GM18909 (cell line): ENCODE measurements around the gene ULBP1.
"Not testable (repeated sequence)": the region's sequence is repeated elsewhere in the genome, so short reads cannot be mapped to it uniquely, and the experiment has no call there.

Source experiments
- ATAC-seq: cut with Tn5 transposase; IDR thresholded peaks from one replicate; pipeline ENCODE4 v1.9.1; 2021; ENCODE audit warnings: mild to moderate bottlenecking; ENCODE audit not compliant: unreplicated experiment, poor library complexity

Gene ULBP1

DNA sequence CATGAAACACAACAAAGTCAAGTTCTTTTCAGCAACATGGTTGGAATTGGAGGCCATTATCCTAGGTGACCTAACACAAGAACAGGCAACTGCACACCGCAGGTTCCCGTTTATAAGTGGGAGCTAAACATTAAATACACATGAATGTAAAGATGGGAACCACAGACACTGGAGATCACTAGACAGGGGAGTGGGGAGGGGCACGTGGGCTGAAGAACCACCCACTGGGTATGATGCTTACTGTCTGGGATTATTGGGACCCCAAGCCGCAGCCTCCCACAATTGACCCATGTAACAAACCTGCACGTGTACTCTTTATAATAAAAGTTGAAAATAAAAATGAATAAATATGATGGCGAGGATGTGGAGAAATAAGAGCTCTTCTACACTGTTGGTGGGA is 32.2 kb upstream of the ULBP1 start:
- no peak for ATAC-seq

- no peak for ATAC-seq
Measured at GRCh38 chr6:149933036-149933435, 30.7 kb upstream of the ULBP1 start.

DNA sequence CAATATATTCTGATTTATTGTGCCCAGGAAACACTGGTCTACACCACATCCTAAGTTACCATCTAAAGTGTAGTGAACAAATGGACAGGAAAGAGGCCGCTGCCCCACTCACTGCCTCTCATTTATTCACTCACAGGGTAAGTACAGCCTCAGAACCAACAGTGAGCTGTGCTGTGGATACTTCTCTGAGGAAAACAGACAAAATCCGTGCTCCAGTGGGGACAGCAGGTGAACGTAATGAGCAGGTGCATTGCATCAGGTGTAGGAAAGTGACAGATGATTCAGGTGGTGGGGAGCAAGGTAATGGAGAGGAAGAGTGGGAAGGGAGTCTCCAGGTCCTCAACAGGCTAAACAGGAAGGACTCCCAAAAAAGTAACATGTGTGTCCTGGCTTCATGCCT is 30.3 kb upstream of the ULBP1 start:
- ATAC-seq, result no peak

- no peak for ATAC-seq
Measured at GRCh38 chr6:149934249-149935156, 29.2 kb upstream of the ULBP1 start.

GRCh38 chr6:149935246-149935645 is 28.5 kb upstream of the ULBP1 start:
- no peak for ATAC-seq

- no peak for ATAC-seq
Measured at GRCh38 chr6:149935668-149936067, 28.1 kb upstream of the ULBP1 start.

DNA sequence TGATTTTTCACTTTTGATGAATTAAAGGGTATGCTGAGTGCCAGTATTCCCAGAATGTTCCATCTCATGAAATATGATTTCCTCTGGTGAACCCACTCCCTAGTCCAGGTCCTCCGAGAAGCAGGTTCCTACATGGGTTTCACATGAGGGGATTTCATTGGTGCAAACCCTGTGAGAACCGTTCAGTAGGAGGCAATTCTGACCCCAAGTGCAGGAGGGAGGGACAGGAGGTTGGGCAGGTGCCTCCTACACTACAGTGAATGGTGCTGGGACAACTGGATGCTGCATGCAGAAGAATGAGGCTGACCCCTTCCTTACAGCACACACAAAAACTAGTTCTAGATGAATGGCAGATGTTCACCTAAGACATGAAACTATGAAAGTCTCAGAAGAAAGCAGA is 27.0 kb upstream of the ULBP1 start:
- ATAC-seq, result no peak

- ATAC-seq, result not testable (repeated sequence)
Measured at GRCh38 chr6:149938013-149938570, 25.7 kb upstream of the ULBP1 start.

DNA sequence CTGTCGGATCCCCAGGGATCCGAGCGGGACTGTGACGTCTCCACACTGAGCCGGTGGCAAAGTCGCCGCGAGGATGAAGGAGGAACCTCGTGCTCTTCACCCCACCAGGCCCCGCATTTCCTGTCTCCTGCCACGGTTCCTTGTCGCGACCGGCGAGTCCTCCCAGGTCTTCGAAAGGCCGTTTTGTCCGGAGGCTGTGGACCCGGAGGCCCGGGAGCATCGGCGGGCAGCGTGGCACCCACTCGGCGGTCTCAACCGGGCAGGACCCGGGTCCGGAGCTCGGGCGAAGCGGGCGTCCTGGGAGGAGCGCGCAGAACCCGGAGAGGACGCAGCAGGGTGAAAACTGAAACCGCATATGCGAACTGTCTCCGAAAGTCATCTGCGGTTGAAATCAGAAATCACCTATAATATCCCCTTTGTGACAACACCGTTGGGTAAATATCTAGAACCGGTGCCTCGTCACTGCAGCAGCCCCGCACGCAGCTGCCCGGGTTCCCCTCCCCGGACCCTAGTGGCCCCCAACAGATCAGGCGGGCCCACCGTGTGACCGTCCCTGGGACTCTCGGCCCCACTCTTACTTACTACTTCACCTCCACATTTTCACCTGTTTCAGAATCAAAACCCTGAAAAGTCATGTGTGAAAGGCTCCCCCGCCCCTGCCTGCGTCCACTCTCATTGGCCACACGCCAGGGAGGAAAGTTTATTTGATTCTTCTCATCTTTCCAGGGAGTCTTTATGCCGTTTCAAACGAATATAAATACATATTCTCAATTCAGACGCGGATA is 25.0 kb upstream of the ULBP1 start:
- ATAC-seq, result peak; percentile 74

GRCh38 chr6:149939356-149939648 is 24.4 kb upstream of the ULBP1 start:
- no peak for ATAC-seq

DNA sequence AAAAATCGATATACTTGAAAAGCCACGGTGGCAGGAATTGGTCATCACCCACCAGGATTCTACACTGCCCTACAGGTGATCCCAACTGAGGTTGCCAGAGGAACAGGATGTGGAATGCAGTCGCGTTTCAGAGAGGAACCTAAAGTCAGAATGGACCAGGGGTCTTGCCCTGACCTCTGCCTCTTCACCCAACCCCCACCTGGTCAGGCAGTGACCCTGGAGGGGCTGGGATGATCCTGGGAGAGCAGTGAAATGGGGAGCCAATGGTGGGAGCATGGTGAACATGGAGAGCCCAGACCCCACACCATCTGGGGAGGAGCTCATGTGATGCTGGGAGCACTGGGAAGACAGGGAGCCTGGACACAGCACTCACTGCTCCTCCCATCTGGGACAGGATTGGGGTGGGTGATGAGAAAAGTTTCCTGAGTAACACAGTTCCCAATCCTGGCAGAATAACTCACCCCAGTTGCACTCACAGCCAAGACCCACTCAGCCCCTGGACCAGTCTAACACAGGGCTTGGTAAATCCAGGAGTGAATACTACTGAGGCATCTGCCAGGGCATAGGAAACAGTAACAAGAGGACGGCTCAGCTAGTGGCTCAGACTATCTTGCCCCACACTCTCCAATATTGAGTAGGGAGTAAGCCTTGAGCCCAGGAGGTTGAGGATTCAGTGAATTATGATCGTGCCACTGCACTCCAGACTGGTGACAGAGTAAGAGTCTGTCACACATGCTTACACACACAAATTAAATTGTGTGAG is 23.7 kb upstream of the ULBP1 start:
- ATAC-seq, result no peak

DNA sequence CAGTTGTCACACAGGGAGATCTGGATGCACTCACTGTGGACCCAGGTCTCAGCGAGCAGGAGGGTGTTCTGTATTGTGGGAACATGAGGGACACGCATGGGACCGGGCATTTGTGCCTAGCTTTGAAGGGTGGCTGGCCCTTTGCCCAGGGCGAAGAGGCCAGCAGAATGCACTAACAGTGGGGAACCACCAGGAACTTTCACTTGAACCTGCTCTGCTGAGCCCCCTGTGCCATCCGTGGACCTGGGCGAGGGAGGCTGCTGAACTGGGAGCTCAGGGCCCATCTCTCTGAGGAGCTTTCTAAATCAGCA is 23.1 kb upstream of the ULBP1 start:
- ATAC-seq, result no peak

GRCh38 chr6:149941583-149942460 is 21.9 kb upstream of the ULBP1 start, which contains the start of gene ULBP2:
Gene ULBP2, plus strand, starts transcription at chr6:149942014. Its CDS starts 59 bp downstream, at chr6:149942073.
- ATAC-seq, result no peak

- no peak for ATAC-seq
Measured at GRCh38 chr6:149942461-149942829, 21.3 kb upstream of the ULBP1 start.

DNA sequence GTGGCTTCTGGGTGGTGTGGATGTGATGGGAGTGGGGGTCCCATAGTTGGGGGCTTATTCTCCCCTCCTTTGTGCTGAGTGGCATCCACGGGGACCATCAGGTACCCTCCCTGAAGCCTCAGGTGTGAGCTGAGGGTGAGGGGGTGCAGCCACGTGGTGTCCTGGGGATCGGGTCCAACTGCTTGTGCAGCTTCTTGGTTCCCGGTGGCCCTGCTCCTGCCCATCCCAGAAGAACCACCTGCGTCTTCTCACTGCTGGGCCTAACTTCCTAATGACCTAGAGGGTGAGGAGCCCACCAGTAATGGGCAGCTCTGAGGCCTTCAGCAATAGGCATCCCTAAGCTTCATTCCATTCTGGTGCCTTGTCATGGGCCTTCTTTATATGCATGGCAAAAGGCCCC is 20.4 kb upstream of the ULBP1 start:
- not testable (repeated sequence) for ATAC-seq

GRCh38 chr6:149945276-149945675 is 18.5 kb upstream of the ULBP1 start:
- not testable (repeated sequence) for ATAC-seq

DNA sequence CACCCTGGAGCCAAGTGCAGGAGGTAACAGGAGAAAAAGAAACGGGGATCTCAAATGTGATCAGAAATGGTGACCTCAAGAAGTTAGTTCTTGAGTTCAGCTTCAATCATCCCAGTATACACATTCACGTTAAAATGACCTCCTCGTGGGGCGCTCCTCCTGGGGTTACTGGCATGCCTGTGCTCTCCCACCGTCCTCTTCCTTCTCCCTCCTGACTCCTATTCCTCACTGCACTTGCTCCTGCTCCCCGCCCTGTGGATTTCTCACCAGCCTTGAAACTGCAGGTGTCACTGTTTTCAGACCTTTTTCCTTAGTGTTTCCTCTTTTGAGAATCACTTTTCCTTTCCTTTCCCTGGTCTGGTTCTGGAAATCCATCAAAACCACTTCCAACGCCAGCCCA is 17.1 kb upstream of the ULBP1 start:
- not testable (repeated sequence) for ATAC-seq

DNA sequence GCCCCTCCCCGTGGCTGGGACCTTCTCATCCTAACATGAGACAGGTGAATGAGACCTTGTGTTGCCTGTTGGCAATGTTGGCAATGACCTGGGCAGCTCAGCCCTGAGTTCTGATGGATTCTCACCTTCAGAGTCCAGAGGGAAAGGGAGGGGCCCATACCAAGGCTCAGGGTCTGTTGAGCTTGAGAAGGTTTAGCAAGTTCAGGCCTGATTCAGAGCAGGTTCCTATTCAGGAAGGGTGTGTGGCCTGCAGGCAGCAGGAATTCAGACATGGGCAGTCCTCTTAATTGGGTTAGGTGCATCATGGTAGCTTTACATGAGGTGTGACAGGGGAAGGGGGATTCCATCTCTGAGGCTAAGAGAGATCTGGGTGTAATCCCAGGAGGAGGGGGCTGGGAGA is 16.2 kb upstream of the ULBP1 start:
- ATAC-seq, result not testable (repeated sequence)

GRCh38 chr6:149948011-149948410 is 15.7 kb upstream of the ULBP1 start:
- ATAC-seq, result no peak

DNA sequence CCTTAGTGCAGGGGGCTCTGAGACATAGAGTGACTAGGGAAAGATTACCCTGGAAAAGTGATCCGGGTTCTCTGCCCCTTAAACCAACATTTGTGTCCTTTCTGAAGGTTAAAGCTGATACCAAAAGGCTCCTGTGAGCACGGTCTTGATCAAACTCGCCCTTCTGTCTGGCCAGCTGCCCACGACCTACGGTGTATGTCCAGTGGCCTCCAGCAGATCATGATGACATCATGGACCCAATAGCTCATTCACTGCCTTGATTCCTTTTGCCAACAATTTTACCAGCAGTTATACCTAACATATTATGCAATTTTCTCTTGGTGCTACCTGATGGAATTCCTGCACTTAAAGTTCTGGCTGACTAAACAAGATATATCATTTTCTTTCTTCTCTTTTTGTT is 15.1 kb upstream of the ULBP1 start:
- no peak for ATAC-seq
